ENCODE results near the gene MTMR12. TPM values are rescaled to one million over a fixed set of nuclear protein-coding genes. Genes with fewer than 3 reads are reported as not detected.
A peak's percentile ranks its signal among the peaks of the same experiment; 100 is the strongest.

The MTMR12 gene
- total and polyA plus RNA-seq, 2 of the 13 experiments (the other 11 are each of a cell fraction or from before 2014, with no cell fraction given): 23.4 to 36.6 TPM

- TF ChIP-seq HINFP (CRISPR knock-in tag; IDR thresholded peaks at IDR 0.05; ENCODE audit: low read depth) (no peak), YY1 (IDR thresholded peaks at IDR 0.05; ENCODE audit: insufficient read depth, insufficient replicate concordance, low read depth, low read length) (peak; percentile 25), LRRFIP1 (CRISPR knock-in tag; conservative IDR thresholded peaks at IDR 0.05) (no peak), FOXC1 (CRISPR knock-in tag; IDR thresholded peaks at IDR 0.05; ENCODE audit: borderline replicate concordance) (no peak), ZNF883 (CRISPR knock-in tag; IDR thresholded peaks at IDR 0.05; ENCODE audit: not compliant biosample characterization) (no peak), PRDM10 (CRISPR knock-in tag; IDR thresholded peaks at IDR 0.05; ENCODE audit: low read depth) (no peak), ZNF691 (CRISPR knock-in tag; IDR thresholded peaks at IDR 0.05; ENCODE audit: borderline replicate concordance, low read depth) (no peak), SMARCC2 (IDR thresholded peaks at IDR 0.05) (no peak), HMGXB4 (CRISPR knock-in tag; IDR thresholded peaks at IDR 0.05; ENCODE audit: borderline replicate concordance in 1 of 2, low read depth in 1 of 2) (peak in 1 of 2 experiments; percentile 6; a peak in 1 of 4 replicates), NRL (CRISPR knock-in tag; IDR thresholded peaks at IDR 0.05; ENCODE audit: borderline replicate concordance) (no peak), SP2 (CRISPR knock-in tag; IDR thresholded peaks at IDR 0.05) (no peak), ZBTB33 (CRISPR knock-in tag; IDR thresholded peaks at IDR 0.05) (no peak), ZNF558 (CRISPR knock-in tag; IDR thresholded peaks at IDR 0.05; ENCODE audit: borderline replicate concordance) (no peak)
Observed at GRCh38 chr5:32232441-32233219, 80.1 kb downstream of the MTMR12 start (continued).

Data from HepG2 (cell line).